Stomach (tissue), 4 donors: ENCODE results near the gene DNASE2.

ENCODE experiments used
- CTCF ChIP-seq, 7 experiments: fragments of 450-650 bp in 4 of 7; fragments of 200-600 bp in 3 of 7; sonication (generic) in 3 of 7; IDR thresholded peaks; one replicate each; pipeline ENCODE4 v1.5.1; 2016 to 2019; ENCODE audit warnings: antibody characterized with exemption in 7 of 7, control low read depth in 2 of 7, mild to moderate bottlenecking in 1 of 7
- EP300 ChIP-seq: sonication (generic); formaldehyde crosslinking; IDR thresholded peaks from one replicate; pipeline ENCODE4 v1.6.1; 2017; ENCODE audit warnings: antibody characterized with exemption
- POLR2AphosphoS5 ChIP-seq, 3 donors: sonication (generic); formaldehyde crosslinking; IDR thresholded peaks; one replicate each; pipeline ENCODE4 v1.6.1; 2016; ENCODE audit warnings: antibody characterized with exemption in 3 of 3

DNA sequence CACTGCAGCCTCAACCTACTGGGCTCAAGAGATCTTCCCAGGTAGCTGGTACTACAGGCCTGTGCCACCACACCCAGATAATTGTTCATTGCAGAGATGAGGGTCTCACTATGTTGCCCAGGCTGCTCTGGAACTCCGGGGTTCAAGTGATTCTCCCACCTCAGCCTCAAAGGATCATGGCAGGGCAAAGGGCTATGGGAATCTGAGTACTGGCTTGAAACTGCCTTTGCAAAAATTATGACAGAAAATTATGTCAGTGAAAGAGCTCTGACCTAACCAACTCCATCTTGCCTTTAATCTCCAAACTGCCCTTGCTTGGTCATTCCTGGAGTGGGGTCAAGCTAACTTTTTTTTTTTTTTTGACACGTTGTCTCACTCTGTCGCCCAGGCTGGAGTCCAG lies 1.3 kb upstream of the DNASE2 start:
- no peak for TF ChIP-seq EP300
- no peak for TF ChIP-seq CTCF (IDR thresholded peaks at IDR 0.05)
- no peak for TF ChIP-seq POLR2AphosphoS5 (IDR thresholded peaks at IDR 0.05)
